ENCODE data around the gene SORBS2.

- TF ChIP-seq CTCF (IDR thresholded peaks at IDR 0.05) = no peak
- no peak for TF ChIP-seq POLR2A (IDR thresholded peaks at IDR 0.05)
- no peak for TF ChIP-seq EP300 (IDR thresholded peaks at IDR 0.05)
Measured at GRCh38 chr4:185726931-185727330, 85.1 kb downstream of the SORBS2 start.
